ENCODE measurements around the gene FKBP3.
"Not testable (repeated sequence)": the region's sequence is repeated elsewhere in the genome, so short reads cannot be mapped to it uniquely, and the experiment has no call there.

The FKBP3 gene

DNA sequence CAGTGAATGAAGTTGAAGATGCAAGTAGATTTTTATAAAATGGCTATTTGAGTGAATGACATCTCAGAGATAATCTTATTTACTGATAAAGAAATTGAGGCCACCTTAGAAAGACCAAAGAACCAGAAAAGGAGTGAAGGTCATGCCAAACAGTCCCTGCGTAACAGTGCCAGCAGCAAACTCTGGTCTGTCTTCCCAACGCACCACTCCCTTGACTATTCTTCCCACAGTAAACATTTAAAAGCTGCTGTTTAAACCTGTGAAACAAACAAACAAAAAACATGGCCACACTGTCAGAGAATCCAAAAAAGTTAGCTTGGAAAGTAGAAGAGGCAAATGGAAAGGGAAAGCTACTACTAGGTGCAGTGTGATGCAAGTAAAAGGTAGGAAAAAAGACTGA lies 51.9 kb downstream of the FKBP3 start:
- Histone ChIP-seq H3K9me3 (ENCODE audit: insufficient read depth, low read length) (no peaks in the 10 kb centered on the region), H4K20me1 (ENCODE audit: insufficient read depth, low read length) (peaks cover 27% of the 10 kb centered on the region), H3K9ac (ENCODE audit: low read length) (no peak overlapping the region), H2AFZ (ENCODE audit: low read depth, low read length) (no peak overlapping the region), H3K4me2 (ENCODE audit: low read length) (no peak overlapping the region), H3K27me3 (ENCODE audit: low read depth, low read length) (no peaks in the 10 kb centered on the region), H3K79me2 (ENCODE audit: low read length) (peaks cover 35% of the 10 kb centered on the region), H3K4me1 (ENCODE audit: low read length) (peaks cover 18% of the 10 kb centered on the region), H3K36me3 (replicated peaks; ENCODE audit: low read depth, low read length) (peaks cover 3% of the 10 kb centered on the region), H3K27ac (ENCODE audit: low read length) (no peak overlapping the region), H3K4me3 (ENCODE audit: low read length) (no peak overlapping the region)
- TF ChIP-seq, protein P1, sequence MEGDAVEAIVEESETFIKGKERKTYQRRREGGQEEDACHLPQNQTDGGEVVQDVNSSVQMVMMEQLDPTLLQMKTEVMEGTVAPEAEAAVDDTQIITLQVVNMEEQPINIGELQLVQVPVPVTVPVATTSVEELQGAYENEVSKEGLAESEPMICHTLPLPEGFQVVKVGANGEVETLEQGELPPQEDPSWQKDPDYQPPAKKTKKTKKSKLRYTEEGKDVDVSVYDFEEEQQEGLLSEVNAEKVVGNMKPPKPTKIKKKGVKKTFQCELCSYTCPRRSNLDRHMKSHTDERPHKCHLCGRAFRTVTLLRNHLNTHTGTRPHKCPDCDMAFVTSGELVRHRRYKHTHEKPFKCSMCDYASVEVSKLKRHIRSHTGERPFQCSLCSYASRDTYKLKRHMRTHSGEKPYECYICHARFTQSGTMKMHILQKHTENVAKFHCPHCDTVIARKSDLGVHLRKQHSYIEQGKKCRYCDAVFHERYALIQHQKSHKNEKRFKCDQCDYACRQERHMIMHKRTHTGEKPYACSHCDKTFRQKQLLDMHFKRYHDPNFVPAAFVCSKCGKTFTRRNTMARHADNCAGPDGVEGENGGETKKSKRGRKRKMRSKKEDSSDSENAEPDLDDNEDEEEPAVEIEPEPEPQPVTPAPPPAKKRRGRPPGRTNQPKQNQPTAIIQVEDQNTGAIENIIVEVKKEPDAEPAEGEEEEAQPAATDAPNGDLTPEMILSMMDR (IDR thresholded peaks at IDR 0.05; ENCODE audit: low read depth, low read length): no peak
- TF ChIP-seq EZH2phosphoT487 (IDR thresholded peaks at IDR 0.05; ENCODE audit: low read depth): no peak

DNA sequence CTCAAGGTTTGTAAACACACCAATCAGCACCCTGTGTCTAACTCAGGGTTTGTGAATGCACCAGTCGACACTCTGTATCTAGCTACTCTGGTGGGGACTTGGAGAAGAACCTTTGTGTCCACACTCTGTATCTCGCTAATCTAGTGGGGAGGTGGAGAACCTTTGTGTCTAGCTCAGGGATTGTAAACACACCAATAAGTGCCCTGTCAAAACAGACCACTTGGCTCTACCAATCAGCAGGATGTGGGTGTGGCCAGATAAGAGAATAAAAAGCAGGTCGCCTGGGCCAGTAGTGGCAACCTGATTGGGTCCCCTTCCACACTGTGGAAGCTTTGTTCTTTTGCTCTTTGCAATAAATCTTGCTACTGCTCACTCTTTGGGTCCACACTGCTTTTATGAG lies 53.2 kb downstream of the FKBP3 start:
- not testable (repeated sequence) for H2AFZ ChIP-seq (ENCODE audit: low read depth, low read length); H3K27me3 ChIP-seq (ENCODE audit: low read depth, low read length); H3K9me3 ChIP-seq (ENCODE audit: insufficient read depth, low read length); H3K4me2 ChIP-seq (ENCODE audit: low read length); H3K36me3 ChIP-seq (replicated peaks; ENCODE audit: low read depth, low read length); H3K9ac ChIP-seq (ENCODE audit: low read length); H3K4me3 ChIP-seq (ENCODE audit: low read length); H3K27ac ChIP-seq (ENCODE audit: low read length)
- Histone ChIP-seq H3K79me2 (ENCODE audit: low read length) (peaks cover 22% of the 10 kb centered on the region), H3K4me1 (ENCODE audit: low read length) (peaks cover 14% of the 10 kb centered on the region), H4K20me1 (ENCODE audit: insufficient read depth, low read length) (peaks cover 14% of the 10 kb centered on the region)

DNA sequence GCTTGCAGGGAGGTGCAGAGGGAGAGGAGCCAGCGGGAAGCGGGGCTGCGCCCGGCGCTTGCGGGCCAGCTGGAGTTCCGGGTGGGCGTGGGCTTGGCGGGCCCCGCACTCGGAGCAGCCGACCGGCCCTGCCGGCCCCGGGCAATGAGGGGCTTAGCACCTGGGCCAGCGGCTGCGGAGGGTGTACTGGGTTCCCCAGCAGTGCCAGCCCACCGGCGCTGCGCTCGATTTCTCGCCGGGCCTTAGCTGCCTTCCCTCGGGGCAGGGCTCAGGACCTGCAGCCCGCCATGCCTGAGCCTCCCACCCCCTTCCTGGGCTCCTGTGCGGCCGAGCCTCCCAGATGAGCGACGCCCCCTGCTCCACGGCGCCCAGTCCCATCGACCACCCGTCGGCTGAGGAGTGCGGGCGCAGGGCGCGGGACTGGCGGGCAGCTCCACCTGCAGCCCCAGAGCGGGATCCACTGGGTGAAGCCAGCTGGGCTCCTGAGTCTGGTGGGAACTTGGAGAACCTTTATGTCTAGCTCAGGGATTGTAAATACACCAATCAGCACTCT lies 53.8 kb downstream of the FKBP3 start:
- H3K36me3 ChIP-seq (replicated peaks; ENCODE audit: low read depth, low read length); H3K4me3 ChIP-seq (ENCODE audit: low read length); H3K27ac ChIP-seq (ENCODE audit: low read length); H3K27me3 ChIP-seq (ENCODE audit: low read depth, low read length); H3K4me1 ChIP-seq (ENCODE audit: low read length); H2AFZ ChIP-seq (ENCODE audit: low read depth, low read length); H4K20me1 ChIP-seq (ENCODE audit: insufficient read depth, low read length); H3K9me3 ChIP-seq (ENCODE audit: insufficient read depth, low read length); H3K4me2 ChIP-seq (ENCODE audit: low read length); H3K9ac ChIP-seq (ENCODE audit: low read length): not testable (repeated sequence)
- peaks cover 16% of the 10 kb centered on the region for H3K79me2 ChIP-seq (ENCODE audit: low read length)

- H3K27me3 ChIP-seq (ENCODE audit: low read depth, low read length): no peaks in the 10 kb centered on the region
- no peak for TF ChIP-seq EZH2phosphoT487 (IDR thresholded peaks at IDR 0.05; ENCODE audit: low read depth)
- TF ChIP-seq, protein P1 (IDR thresholded peaks at IDR 0.05; ENCODE audit: low read depth, low read length): no peak
- H4K20me1 ChIP-seq (ENCODE audit: insufficient read depth, low read length): no peaks in the 10 kb centered on the region
- no peaks in the 10 kb centered on the region for H3K79me2 ChIP-seq (ENCODE audit: low read length)
- no peak overlapping the region for H3K27ac ChIP-seq (ENCODE audit: low read length)
- H3K36me3 ChIP-seq (replicated peaks; ENCODE audit: low read depth, low read length): no peaks in the 10 kb centered on the region
- no peak overlapping the region for H3K4me3 ChIP-seq (ENCODE audit: low read length)
- no peak overlapping the region for H3K4me2 ChIP-seq (ENCODE audit: low read length)
- H3K9me3 ChIP-seq (ENCODE audit: insufficient read depth, low read length): no peaks in the 10 kb centered on the region
- no peak overlapping the region for H3K9ac ChIP-seq (ENCODE audit: low read length)
- H2AFZ ChIP-seq (ENCODE audit: low read depth, low read length): no peak overlapping the region
- H3K4me1 ChIP-seq (ENCODE audit: low read length): peaks cover 3% of the 10 kb centered on the region; the same call in 1 of the 2 replicates
Measured at GRCh38 chr14:45078323-45078722, 56.0 kb downstream of the FKBP3 start.

DNA sequence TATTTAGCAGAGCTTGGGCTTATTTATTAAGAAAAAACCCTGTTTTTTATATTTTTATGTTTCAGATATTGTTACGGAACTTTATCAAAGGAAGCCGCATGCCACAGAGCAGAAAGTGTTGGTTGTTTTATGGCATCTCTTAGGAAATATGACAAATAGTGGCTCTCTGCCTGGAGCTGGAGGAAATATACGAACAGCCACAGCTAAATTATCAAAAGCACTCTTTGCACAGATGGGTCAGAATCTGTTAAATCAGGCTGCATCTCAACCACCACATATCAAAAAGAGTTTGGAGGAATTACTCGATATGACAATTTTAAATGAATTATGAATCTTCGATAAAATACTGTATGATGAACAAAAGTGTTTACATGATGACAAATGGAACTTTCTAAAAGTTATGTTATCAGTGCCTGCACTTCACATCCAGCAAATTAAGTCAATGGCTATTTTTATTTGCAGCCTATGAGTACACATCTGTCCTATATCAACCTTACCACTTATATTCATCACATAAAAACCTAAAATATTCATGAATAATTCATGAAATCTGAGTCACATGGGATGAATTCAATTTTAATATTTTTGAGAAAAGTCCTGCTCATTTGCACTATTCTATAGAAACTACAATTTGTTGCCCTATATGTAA lies 60.9 kb downstream of the FKBP3 start:
- H2AFZ ChIP-seq (ENCODE audit: low read depth, low read length): no peak overlapping the region
- H4K20me1 ChIP-seq (ENCODE audit: insufficient read depth, low read length): no peaks in the 10 kb centered on the region
- TF ChIP-seq, protein P1 (IDR thresholded peaks at IDR 0.05; ENCODE audit: low read depth, low read length): no peak
- no peak for TF ChIP-seq EZH2phosphoT487 (IDR thresholded peaks at IDR 0.05; ENCODE audit: low read depth)
- no peak overlapping the region for H3K4me3 ChIP-seq (ENCODE audit: low read length)
- H3K27me3 ChIP-seq (ENCODE audit: low read depth, low read length): no peaks in the 10 kb centered on the region
- H3K9ac ChIP-seq (ENCODE audit: low read length): no peak overlapping the region
- no peaks in the 10 kb centered on the region for H3K9me3 ChIP-seq (ENCODE audit: insufficient read depth, low read length)
- H3K36me3 ChIP-seq (replicated peaks; ENCODE audit: low read depth, low read length): no peaks in the 10 kb centered on the region
- H3K4me1 ChIP-seq (ENCODE audit: low read length): no peaks in the 10 kb centered on the region
- no peak overlapping the region for H3K4me2 ChIP-seq (ENCODE audit: low read length)
- H3K27ac ChIP-seq (ENCODE audit: low read length): no peak overlapping the region
- no peaks in the 10 kb centered on the region for H3K79me2 ChIP-seq (ENCODE audit: low read length)

Data from OCI-LY3 (cell line).